ENCODE results near the gene PRR23B. TPM values are rescaled to one million over a fixed set of nuclear protein-coding genes. Genes with fewer than 3 reads are reported as not detected.

PRR23B gene
- total RNA-seq (2022; extraction: Qiagen RNA extraction), result not detected in 5 replicates

DNA sequence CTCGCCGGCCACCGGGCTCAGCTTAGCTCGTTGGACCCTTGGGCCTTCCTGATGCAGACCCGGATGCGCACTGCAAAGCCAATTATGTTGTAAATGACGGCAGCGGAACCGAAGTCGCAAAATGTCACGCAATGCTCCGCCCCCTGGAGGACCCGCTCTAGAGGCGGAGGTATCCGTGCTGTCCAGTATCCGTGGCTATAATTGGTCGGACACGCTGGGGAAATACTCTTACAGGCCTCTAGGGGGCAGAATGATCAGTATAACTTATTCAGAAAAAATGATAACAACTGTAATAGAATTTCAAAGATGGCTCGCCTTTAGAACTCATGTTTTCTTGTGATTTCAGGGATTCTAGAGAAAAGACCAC, at the start of gene PRR23B:
PRR23B (minus strand) TSS at position 59 of the 367 bp plus-strand sequence. CDS start 265 bp downstream, outside the sequence.

DNA sequence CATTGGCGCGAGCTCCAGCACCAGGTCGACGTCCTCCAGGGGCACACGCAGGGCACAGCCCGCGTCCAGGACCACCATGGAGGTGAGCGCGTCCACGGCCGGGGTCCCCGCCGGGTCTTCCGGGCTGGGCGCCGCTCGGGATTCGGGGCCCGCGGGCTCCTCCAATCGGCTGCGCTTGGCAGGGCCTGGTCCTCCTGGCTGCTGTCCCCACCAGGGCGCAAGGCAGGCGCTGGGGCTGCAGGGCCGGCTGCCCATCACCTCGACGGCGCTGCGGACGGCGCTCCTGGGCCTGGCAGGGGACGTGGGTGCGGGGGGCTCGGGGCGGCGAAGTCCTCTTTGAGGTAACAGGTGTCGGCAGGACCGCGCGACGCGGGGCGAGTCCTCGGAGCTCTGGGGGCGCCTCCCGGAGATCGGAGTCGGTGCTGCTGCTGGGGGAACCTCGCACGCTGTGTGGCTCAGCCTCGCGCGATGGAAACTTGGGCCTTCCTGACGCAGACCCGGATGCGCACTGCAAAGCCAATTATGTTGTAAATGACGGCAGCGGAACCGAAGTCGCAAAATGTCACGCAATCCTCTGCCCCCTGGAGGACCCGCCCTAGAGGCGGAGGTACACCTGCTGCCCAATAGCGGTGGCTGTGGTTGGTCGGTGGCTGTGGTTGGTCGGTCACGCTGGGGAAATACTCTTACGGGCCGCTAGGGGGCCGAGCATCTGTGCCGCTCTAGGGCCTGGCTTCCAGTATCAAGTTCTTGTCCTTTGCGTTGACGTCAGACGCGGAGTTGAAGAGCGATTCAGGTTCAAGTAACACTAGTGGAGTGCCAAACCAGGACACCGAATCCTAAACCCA, 23.9 kb upstream of the PRR23B start, which contains the start of gene PRR23C:
PRR23C (minus strand) TSS at position 527 of the 845 bp plus-strand sequence; CDS start at position 255, 272 bp downstream.

DNA sequence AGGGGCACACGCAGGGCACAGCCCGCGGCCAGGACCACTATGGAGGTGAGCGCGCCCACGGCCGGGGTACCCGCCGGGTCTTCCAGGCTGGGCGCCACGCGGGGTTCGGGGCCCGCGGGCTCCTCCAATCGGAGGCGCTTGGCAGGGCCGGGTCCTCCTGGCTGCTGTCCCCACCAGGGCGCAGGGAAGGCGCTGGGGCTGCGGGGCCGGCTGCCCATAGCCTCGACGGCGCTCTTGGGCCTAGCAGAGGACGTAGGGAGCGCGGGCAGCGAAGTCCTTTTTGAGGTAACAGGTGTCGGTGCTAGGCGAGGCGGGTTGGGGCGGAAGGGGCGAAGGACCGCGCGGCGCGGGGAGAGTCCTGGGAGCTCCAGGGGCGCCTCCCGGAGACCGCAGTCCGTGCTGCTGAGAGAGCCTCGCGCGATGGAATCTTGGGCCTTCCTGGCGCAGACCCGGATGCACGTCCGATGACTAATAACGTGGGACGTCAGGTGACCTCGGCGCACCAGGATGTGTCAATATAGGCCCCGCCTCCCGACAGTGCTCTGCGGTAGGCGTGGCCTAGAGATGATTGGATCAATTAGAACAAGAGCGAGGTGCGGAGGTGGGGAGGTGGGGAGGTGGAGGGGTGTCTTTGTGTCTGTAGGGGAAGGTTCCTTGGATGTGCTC, 14.5 kb downstream of the PRR23B start, which contains the start of gene PRR23A:
PRR23A (minus strand) TSS at position 218 of the 666 bp plus-strand sequence; CDS start at position 218, 0 bp downstream.

Other genes starting within 250 kb of the PRR23B start
- gene PIK3CB, start 186.0 kb downstream of the PRR23B start, total RNA-seq (2022; extraction: Qiagen RNA extraction), result 14.9 to 20.0 TPM (median 18.7 TPM) in 5 replicates
- 2.5 to 4.5 TPM (median 4.3 TPM) in 5 replicates for gene FOXL2, start 73.8 kb downstream of the PRR23B start, total RNA-seq (2022; extraction: Qiagen RNA extraction)
- 0.56 to 1.8 TPM (median 1.2 TPM) in 5 replicates for gene FOXL2NB, start 73.7 kb downstream of the PRR23B start, total RNA-seq (2022; extraction: Qiagen RNA extraction)
- gene PRR23A, start 14.7 kb downstream of the PRR23B start, total RNA-seq (2022; extraction: Qiagen RNA extraction), result not detected in 5 replicates
- not detected in 5 replicates for gene PRR23C, start 24.0 kb upstream of the PRR23B start, total RNA-seq (2022; extraction: Qiagen RNA extraction)